Glutamatergic neuron (in vitro differentiated cells): ENCODE results near the gene NAA10. TPM values are rescaled to one million over a fixed set of nuclear protein-coding genes. Genes with fewer than 3 reads are reported as not detected.

Experiments
- DNase-seq: peaks from one replicate; pipeline ENCODE4 v3.0.0; 2022
- H3K27ac Mint-ChIP-seq: one replicate; pipeline ENCODE4 v1.8.0; 2020; ENCODE audit warnings: mild to moderate bottlenecking, mixed read lengths, inconsistent platforms; ENCODE audit not compliant: unreplicated experiment
- H3K27me3 Mint-ChIP-seq: one replicate; pipeline ENCODE4 v1.8.0; 2020; ENCODE audit warnings: mild to moderate bottlenecking, moderate library complexity, mixed read lengths, inconsistent platforms; ENCODE audit not compliant: unreplicated experiment
- H3K36me3 Mint-ChIP-seq: one replicate; pipeline ENCODE4 v1.8.0; 2020; ENCODE audit warnings: mild to moderate bottlenecking, mixed read lengths, inconsistent platforms; ENCODE audit not compliant: unreplicated experiment
- H3K4me1 Mint-ChIP-seq: one replicate; pipeline ENCODE4 v1.8.0; 2020; ENCODE audit warnings: mild to moderate bottlenecking, low read depth, mixed read lengths, inconsistent platforms; ENCODE audit not compliant: unreplicated experiment
- H3K4me3 Mint-ChIP-seq: one replicate; pipeline ENCODE4 v1.8.0; 2020; ENCODE audit warnings: mild to moderate bottlenecking, mixed read lengths, inconsistent platforms; ENCODE audit not compliant: unreplicated experiment
- H3K9me3 Mint-ChIP-seq: one replicate; pipeline ENCODE4 v1.8.0; 2020; ENCODE audit warnings: mild to moderate bottlenecking, moderate library complexity, mixed read lengths, inconsistent platforms; ENCODE audit not compliant: unreplicated experiment
- CTCF ChIP-seq: fragments of 200-600 bp; sonication (generic); IDR thresholded peaks from one replicate; pipeline ENCODE4 v1.5.0; 2021; ENCODE audit not compliant: partially characterized antibody, unreplicated experiment
- total RNA-seq: library from RNA; stranded (reverse); fragmentation: NEBNext Ultra II Directional; extraction: Animal tissue kit (Norgen Biotek cat#: 25700); gene quantifications from one replicate; pipeline ENCODE4 v1.2.1, GENCODE V29; 2021; ENCODE audit not compliant: unreplicated experiment

Gene NAA10
- total RNA-seq, 1 donor from 2014 or later, result 129 TPM

DNA sequence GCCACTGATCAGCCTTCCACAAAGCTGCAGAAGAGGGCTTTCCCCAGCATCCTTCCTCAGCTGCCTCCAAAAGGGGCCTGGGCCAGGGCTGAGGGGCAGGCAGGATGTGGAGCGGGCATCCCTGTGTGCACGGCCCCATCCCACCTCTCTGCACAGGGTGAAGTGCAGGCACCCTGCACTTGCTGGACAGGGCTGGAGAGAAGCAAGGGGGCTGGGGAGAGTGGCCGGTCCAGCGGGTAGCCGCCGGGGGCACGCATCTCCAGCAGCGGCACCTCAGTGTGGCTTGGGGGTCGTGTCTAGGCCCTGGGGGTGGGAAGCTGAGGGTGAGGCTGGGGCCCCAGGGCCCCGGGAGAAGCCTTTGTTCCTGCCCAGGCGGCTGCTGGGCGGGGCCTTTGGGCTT lies 27.4 kb downstream of the NAA10 start:
- Mint-ChIP-seq H3K27ac (no peak overlapping the region), H3K9me3 (no peaks in the 10 kb centered on the region)
- no peak for TF ChIP-seq CTCF

GRCh38 chrX:153906126-153906917 lies 28.5 kb downstream of the NAA10 start:
- Mint-ChIP-seq H3K36me3 (no peaks in the 10 kb centered on the region), H3K27ac (no peak overlapping the region), H3K9me3 (no peaks in the 10 kb centered on the region), H3K4me3 (no peak overlapping the region), H3K27me3 (peaks cover 2% of the 10 kb centered on the region), H3K4me1 (peaks cover 10% of the 10 kb centered on the region)
- TF ChIP-seq CTCF, result no peak
- no peak for DNase-seq

More for the DNA sequence above, 27.4 kb downstream of the NAA10 start:
- Mint-ChIP-seq H3K4me3 (no peak overlapping the region), H3K36me3 (no peaks in the 10 kb centered on the region), H3K27me3 (peaks cover 2% of the 10 kb centered on the region), H3K4me1 (peaks cover 5% of the 10 kb centered on the region)
- no peak for DNase-seq

- Mint-ChIP-seq H3K36me3 (no peaks in the 10 kb centered on the region), H3K4me3 (no peak overlapping the region), H3K4me1 (peaks cover 14% of the 10 kb centered on the region), H3K27me3 (peaks cover 4% of the 10 kb centered on the region), H3K9me3 (no peaks in the 10 kb centered on the region), H3K27ac (no peak overlapping the region)
- no peak for TF ChIP-seq CTCF
- DNase-seq, result no peak
These were observed 29.2 kb downstream of the NAA10 start for GRCh38 chrX:153905481-153906095.

- Mint-ChIP-seq H3K27ac (no peak within 1 kb of the TSS), H3K9me3 (no peaks in the 10 kb centered on the region), H3K4me3 (no peak within 1 kb of the TSS), H3K27me3 (peaks cover 4% of the 10 kb centered on the region), H3K36me3 (no peaks in the 10 kb centered on the region), H3K4me1 (peaks cover 15% of the 10 kb centered on the region)
- no peak for DNase-seq
- TF ChIP-seq CTCF, result no peak
These were observed 30.6 kb downstream of the NAA10 start, which contains the start of gene AVPR2 for GRCh38 chrX:153903991-153904957. Gene AVPR2 (plus strand): TSS chrX:153904673. CDS start chrX:153905146, 473 bp downstream.
